HPDE6-E6E7 (cell line): ENCODE data around the gene SORCS2.

Source experiments
- DNase-seq: peaks from one replicate; pipeline ENCODE4 v3.0.0; 2011; ENCODE audit warnings: missing footprints; ENCODE audit errors: extremely low spot score

Gene SORCS2

DNA sequence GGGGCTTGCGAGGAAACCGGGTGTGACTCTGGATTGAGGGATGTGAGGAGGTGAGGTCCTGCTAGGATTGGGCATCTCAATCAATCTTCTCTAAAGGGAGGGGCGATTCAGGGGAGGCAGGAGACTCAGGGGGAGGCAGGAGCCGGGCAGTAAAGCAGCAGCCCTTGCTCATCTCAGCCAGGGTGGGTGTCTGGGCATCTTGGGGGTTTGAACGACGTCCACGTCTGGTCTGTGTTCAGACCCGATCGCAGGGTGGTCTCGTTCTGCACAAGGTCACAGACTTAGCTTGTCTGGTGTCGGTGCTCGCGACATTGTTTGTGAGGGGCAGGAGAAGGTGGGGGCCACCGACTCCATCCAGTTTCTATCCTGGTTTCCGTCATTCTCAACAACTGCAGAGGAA lies 473.7 kb downstream of the SORCS2 start:
- no peak for DNase-seq

GRCh38 chr4:7666744-7667143 lies 474.4 kb downstream of the SORCS2 start:
- DNase-seq = no peak

DNA sequence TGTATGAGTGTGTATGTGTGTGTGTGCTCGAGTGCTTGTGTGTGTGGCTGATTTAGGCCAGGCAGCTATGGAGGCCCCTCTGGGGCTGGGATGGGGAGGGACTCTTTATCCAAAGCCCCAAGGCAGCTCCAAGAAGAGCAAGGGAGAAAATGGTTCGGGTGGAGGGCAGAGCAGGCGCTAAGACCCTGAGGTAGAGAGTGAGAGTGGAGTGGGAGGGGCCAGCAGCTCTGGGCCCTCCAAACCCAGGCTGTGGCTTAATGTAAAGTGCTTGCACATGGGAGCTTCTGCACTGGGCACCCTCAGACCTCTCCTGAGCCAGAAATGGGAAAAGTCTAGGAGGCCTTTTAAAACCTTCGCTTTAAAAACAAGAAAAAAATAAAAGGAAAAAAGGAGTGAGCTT lies 475.9 kb downstream of the SORCS2 start:
- DNase-seq = no peak

DNA sequence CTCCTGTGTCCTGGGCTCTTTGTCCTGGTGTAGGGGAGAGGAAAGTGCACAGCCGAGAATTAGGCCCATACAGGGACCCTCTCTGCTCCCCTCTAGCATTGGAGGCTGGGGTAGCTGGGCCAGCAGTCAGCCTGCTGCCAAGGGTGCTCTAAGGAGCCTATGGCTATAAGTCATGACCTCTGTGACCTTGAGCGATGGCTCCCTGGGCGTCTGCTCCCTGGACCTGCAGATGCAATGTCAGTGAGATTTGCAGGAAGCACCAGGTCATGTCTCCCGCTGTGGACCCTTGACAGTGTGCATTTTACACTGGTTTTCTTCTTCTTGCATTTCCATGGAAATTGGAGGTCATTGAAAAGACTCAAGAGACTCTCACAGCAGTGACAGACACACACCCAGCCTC lies 476.5 kb downstream of the SORCS2 start:
- DNase-seq = no peak

DNA sequence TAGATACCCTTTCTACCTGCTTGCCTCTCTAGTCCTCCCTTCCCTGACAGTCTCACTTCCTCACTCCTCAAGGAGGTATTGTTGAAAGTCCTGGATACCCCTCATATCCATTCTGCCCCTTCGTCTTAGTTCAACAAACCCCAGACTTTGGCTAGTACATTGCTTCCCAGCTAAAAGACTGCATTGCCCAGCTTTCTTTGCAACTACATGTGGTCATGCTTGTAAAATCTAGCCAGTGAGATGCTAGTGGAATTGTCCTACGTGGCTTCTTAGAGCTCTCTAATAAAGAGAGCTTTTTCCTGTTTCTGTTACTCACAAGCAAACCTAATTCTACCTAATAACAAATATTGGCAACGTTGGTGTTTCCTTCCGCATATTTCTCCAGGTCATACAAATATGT lies 480.3 kb downstream of the SORCS2 start:
- no peak for DNase-seq

DNA sequence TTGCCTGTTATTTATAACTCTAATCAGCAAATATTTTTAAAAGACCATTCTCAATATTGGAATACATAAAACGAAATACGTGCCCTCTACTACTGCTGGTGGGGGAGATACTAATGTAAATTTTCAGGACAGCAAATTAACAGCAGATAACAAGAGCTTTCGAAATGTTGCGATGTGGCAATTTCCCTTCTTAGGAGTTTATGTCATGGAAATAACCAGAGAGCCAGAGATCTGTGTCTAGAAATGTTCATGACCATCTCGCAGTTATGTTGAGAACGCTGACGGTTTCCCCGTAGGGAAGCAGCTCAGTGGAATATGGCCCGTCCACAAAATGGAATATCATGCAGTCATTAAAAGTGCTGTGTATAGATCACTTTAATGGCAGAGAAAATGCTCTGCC lies 480.8 kb downstream of the SORCS2 start:
- no peak for DNase-seq

GRCh38 chr4:7674706-7675105 lies 482.4 kb downstream of the SORCS2 start:
- no peak for DNase-seq

GRCh38 chr4:7675136-7675535 lies 482.8 kb downstream of the SORCS2 start:
- no peak for DNase-seq

DNA sequence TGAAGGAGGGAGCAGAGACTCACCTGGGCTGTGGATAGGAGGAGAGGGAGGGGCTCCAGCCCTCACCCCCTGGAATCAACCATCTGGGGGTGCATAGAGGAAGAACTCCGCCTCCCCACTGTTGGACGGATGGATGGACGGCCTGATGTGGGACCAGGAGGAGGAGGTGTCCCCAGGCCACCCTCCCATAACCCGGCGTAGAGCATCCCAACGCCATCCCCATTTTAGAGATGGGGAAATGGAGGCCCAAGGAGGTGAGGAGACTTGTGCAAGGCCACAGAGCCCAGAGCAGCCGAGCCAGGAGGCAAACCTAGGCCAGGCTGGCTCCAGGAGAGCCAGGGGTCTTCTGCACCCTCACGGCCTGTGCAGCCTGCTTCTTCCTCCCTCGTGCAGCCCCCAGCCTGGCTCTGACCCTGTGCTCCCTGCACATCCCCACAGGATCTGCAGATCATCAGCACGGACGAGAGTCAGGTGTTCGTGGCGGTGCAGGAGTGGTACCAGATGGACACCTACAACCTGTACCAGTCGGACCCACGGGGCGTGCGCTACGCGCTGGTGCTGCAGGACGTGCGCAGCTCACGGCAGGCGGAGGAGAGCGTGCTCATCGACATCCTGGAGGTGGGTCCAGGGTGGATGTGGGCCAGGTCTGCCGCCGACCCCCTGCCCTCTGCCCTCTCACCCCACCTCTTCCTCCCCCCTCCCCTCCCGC lies 483.4 kb downstream of the SORCS2 start:
- no peak for DNase-seq

DNA sequence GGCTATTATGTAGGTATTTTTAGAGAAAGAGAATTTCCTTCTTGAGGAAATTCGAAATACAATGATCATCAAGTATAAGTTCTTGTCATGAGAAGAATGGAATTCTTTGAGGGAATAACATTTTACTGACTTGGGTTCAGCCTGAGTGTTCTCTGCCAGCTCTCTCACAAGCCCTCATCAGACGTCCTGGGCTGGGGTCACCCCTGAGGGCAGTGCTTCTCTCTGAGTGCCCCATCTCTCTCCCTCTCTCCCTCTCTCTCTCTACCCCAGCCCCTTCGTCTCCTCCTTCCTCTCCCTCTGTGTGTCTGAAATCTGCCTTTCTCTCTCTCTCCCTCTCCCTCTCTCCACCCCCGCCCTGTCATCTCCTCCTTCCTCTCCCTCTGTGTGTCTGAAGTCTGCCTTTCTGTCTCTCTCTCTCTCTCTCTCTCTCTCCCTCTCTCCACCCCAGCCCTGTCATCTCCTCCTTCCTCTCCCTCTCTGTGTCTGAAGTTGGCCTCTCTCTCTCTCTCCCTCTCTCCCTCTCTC lies 484.1 kb downstream of the SORCS2 start:
- no peak for DNase-seq

DNA sequence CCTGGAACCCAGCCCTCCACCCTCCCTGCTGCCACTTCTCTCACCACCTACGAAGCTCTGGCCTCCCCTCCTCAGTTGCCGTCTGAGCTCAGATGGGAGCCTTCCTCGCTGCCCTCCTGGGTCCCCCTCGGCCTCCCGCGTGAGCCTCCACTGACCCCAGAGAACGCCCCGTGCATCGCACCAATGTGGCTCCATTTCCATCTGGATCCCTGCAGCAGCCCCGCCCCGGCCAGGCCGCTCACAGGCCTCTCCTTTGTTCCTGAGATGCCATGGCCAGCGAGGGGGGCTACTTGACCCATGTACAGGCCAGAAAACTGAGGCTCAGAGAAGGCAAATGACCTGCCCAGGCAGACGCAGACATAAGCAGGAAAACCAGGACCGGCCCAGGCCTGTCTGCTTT lies 484.7 kb downstream of the SORCS2 start:
- DNase-seq = no peak

GRCh38 chr4:7677799-7678301 lies 485.5 kb downstream of the SORCS2 start:
- peak; percentile 43 for DNase-seq

DNA sequence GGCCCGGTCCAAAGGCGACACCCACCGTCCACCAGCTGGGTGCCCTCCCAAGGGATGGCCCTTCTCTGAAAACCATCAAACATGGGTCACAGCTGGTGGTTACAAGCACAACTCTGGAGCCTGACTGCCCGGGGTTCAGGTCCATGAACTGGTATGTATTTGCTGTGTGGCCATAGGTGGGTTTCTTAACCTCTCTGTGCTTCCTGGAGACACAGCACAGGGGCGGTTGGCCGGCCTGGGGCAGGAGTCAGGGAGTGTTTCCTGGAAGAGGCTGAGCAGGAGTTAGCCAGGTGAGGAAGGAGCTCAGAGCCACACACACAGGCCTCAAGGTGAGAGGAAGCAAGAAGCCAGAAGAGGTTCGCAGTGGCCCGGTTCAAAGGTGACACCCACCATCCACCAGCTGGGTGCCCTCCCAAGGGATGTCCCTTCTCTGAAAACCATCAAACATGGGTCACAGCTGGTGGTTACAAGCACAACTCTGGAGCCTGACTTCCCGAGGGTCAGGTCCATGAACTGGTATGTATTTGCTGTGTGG lies 486.0 kb downstream of the SORCS2 start:
- DNase-seq = no peak

DNA sequence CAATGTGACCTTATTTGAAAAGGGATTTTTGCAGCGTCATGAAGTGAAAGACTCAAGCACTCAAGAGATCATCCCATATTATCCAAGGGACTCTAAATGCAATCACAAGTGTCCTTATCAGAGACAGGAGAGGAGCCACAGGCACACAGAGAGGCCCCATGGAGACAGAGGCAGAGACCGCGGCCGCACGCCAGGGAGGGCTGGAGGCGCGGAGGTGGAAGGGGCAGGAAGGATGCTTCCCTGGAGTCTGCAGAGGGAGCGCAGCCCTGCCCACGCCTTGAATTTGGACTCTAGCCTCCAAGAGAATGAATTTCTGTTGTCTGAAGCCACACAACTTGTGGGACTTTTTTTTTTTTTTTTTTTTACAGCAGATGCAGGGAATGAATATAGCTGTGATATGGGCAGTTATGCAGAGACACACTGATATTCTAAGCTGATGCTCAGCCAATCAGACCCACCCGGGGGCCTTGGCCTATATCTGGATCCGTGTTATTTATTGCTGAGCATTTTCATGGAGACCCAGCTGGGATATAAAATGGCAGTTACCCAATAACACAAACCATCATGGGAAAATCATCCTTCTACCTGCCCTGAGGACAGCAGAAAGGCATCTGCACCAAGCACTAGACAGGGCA lies 487.2 kb downstream of the SORCS2 start:
- no peak for DNase-seq

- DNase-seq = no peak
Observed at GRCh38 chr4:7680106-7680505, 487.8 kb downstream of the SORCS2 start.

DNA sequence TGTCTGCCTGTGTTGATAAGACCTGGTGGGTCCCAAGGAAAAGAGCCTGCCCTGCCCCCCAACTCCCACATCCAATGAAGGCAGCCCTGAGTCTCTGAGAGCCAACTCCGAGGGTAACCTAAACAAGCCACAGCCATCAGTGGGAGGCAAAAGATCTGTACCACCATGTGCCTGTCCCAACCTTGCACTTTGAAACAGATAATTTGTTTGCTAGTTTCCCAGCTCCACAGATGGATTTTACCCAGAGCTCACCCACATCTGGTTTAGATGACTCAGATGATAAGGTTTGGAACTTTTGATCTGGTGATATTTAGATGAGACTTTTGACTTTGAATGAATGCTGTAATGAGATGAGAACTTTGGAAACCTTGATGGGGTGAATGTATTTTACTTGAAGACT lies 488.4 kb downstream of the SORCS2 start:
- DNase-seq = no peak

DNA sequence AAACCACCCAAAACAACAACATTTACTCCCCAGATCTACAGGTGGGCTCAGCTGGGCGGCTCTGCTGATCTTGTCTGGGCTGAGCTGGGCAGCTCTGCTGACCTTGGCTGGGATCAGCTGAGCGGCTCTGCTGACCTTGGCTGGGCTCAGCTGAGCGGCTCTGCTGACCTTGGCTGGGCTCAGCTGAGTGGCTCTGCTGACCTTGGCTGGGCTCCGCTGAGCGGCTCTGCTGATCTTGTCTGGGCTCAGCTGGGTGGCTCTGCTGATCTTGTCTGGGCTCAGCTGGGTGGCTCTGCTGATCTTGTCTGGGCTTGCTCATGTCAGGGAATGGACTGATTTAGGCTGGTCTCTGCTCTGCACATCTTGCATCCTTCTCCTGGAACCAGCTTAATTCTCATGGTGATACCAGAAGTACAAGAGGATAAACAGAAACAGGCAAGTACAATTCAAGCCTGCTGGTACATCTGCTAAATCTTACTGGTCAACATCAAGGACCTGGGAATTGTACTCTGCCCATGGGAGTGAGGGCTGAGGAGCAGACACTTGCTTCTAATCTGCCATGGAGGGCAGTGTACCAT lies 490.9 kb downstream of the SORCS2 start:
- DNase-seq = no peak

- DNase-seq = no peak
Observed at GRCh38 chr4:7684294-7684693, 492.0 kb downstream of the SORCS2 start.

DNA sequence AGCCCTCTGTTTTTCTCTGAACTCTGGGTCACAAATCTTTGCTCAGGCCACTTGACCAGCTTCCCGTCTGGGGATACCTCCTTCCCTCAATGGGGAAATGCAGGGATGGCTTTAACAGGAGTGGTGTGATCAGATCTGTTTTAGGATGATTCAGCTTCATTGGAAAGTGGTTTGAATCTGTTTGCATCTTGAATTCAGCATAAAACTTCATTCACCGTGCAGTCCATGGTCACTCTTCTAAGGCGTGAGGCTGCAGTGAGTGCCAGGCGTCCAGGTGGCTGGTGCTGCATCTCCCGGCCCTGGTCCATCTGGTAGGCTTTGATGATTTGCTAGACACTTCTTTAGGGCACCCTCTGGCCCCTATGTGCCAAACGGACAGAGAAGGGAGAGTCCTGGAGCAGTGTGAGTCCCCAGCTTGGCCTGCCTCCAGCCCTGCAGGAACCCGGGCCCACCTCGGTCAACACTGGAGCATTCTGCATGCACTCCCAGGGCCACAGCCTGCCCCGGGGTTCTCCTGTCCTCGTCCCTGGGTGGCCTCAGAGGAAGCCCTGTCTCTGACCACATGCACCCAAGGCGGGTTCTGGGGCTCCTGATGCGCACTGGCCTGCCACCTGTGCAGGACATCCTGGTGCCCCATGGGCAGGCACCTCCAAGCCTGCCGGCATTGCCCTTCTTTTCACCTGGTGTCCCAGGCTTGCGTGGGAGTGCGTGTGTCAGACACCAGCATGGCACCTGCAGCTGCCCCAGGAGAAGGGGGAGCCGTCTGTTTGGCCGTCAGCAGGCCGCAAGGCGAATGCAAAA lies 493.9 kb downstream of the SORCS2 start:
- no peak for DNase-seq

GRCh38 chr4:7687006-7687405 lies 494.7 kb downstream of the SORCS2 start:
- no peak for DNase-seq

DNA sequence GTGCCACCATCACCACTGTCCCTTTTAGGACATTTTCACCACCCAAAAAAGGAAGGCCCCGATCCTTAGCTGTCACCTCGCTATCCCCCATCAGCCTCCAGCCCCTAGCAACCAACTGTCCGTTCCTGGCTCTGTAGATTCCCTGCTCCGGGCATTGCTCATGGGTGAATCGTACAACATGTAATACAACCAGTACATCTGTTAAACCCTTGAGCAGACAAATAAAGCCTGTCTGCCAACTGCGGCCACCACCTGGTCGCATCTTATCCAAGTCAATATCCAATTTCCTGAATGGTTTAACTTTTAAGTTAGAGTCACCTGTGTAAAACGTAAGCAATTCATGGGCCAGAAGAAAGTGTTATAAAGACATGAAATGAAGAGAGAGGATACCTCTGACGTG lies 495.5 kb downstream of the SORCS2 start:
- no peak for DNase-seq
